Effector memory CD4-positive, alpha-beta T cell (primary cell): ENCODE data around the gene SLC25A11.
A peak's percentile ranks its signal among the peaks of the same experiment; 100 is the strongest.

Source experiments
- DNase-seq, 3 donors: peaks; one replicate each; pipeline ENCODE4 v3.0.0-alpha.2; 2020
- H3K27ac ChIP-seq: 2 replicates; pipeline ENCODE4 v1.7.0; 2013; ENCODE audit warnings: mild to moderate bottlenecking, low read length, moderate library complexity; ENCODE audit not compliant: insufficient read depth, poor library complexity, severe bottlenecking
- H3K27me3 ChIP-seq: replicated peaks from 2 replicates; pipeline ENCODE4 v1.7.0; 2013; ENCODE audit warnings: mild to moderate bottlenecking, low read length; ENCODE audit not compliant: insufficient read depth, control insufficient read depth, poor library complexity, severe bottlenecking
- H3K36me3 ChIP-seq: 2 replicates; pipeline ENCODE4 v1.7.0; 2013; ENCODE audit warnings: mild to moderate bottlenecking, low read length, moderate library complexity; ENCODE audit not compliant: control insufficient read depth, insufficient read depth
- H3K4me1 ChIP-seq: 2 replicates; pipeline ENCODE4 v1.7.0; 2013; ENCODE audit warnings: low read length, mild to moderate bottlenecking; ENCODE audit not compliant: control insufficient read depth, insufficient read depth, poor library complexity, severe bottlenecking
- H3K4me3 ChIP-seq: 2 replicates; pipeline ENCODE4 v1.7.0; 2013; ENCODE audit warnings: low read length, low read depth, mild to moderate bottlenecking; ENCODE audit not compliant: insufficient read depth, poor library complexity, severe bottlenecking
- H3K9me3 ChIP-seq: 2 replicates; pipeline ENCODE4 v1.7.0; 2013; ENCODE audit warnings: mild to moderate bottlenecking, low read length, moderate library complexity; ENCODE audit not compliant: control insufficient read depth

SLC25A11 gene

GRCh38 chr17:4973256-4974114 is 33.6 kb upstream of the SLC25A11 start:
- peaks cover 56% of the 10 kb centered on the region for H3K36me3 ChIP-seq
- H3K4me3 ChIP-seq: no peak overlapping the region
- no peak overlapping the region for H3K27ac ChIP-seq
- H3K27me3 ChIP-seq: no peaks in the 10 kb centered on the region
- H3K4me1 ChIP-seq: peaks cover 18% of the 10 kb centered on the region
- no peaks in the 10 kb centered on the region for H3K9me3 ChIP-seq
- DNase-seq: no peak

DNA sequence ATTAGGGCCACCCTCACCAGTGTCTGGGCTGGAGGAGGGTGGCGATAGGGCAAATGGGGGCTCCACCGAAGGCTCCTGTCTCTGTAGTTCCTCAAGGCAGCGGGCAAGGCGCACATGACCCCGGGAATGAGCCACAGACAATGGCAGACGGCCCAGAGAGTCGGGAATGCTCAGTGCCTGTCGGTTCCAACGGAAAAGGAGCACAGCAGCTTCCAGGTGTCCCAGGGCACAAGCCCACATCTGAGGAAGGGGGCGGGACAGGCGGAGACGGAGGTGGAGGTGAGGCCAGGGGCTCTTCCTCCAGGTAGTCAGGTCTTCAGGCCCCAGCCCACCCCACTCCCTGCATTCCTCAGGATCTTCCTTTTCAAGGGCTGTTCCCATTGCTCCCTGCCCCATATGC is 32.9 kb upstream of the SLC25A11 start:
- no peak overlapping the region for H3K27ac ChIP-seq

DNA sequence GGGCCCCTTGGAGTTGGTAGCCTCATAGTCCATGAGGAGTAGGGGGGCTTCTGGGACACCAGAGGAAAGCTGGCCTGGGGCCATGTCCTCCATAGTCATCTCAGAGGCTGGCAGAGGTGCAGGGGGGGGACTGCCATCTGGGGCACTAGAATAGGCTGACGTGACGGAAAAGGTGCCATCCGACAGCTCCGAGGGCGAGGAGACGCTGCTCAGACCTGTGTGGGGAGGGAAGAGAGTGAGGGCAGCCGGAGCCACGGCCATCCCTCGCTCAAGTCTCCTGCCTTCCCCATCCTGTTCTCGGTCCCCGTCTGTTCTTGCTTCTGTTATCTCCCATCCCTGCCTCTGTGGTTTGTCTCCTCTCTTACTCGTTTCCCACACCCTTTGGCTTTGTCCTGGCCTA is 32.5 kb upstream of the SLC25A11 start:
- Histone ChIP-seq H3K4me3 (no peak overlapping the region), H3K36me3 (peaks cover 44% of the 10 kb centered on the region), H3K27ac (no peak overlapping the region), H3K27me3 (no peaks in the 10 kb centered on the region), H3K4me1 (peaks cover 24% of the 10 kb centered on the region), H3K9me3 (no peaks in the 10 kb centered on the region)
- no peak for DNase-seq

More for the DNA sequence above, 32.9 kb upstream of the SLC25A11 start:
- Histone ChIP-seq H3K4me3 (no peak overlapping the region), H3K36me3 (peaks cover 48% of the 10 kb centered on the region), H3K9me3 (no peaks in the 10 kb centered on the region), H3K27me3 (no peaks in the 10 kb centered on the region), H3K4me1 (peaks cover 24% of the 10 kb centered on the region)
- no peak for DNase-seq

GRCh38 chr17:4971826-4972225 is 32.0 kb upstream of the SLC25A11 start:
- no peaks in the 10 kb centered on the region for H3K9me3 ChIP-seq
- H3K27me3 ChIP-seq: no peaks in the 10 kb centered on the region
- DNase-seq: no peak
- peaks cover 39% of the 10 kb centered on the region for H3K36me3 ChIP-seq
- H3K27ac ChIP-seq: no peak overlapping the region
- no peak overlapping the region for H3K4me3 ChIP-seq
- H3K4me1 ChIP-seq: peaks cover 25% of the 10 kb centered on the region

- Histone ChIP-seq H3K36me3 (peaks cover 30% of the 10 kb centered on the region), H3K9me3 (no peaks in the 10 kb centered on the region), H3K4me1 (peaks cover 28% of the 10 kb centered on the region), H3K4me3 (no peak overlapping the region), H3K27ac (peak overlapping the region; percentile 34), H3K27me3 (no peaks in the 10 kb centered on the region)
- no peak for DNase-seq
These were observed 30.4 kb upstream of the SLC25A11 start for GRCh38 chr17:4970273-4970672.

- H3K4me3 ChIP-seq: no peak overlapping the region
- H3K9me3 ChIP-seq: no peaks in the 10 kb centered on the region
- peak overlapping the region; percentile 89 for H3K27ac ChIP-seq
- DNase-seq: peak in 1 of 3 donors; percentile 29
- H3K27me3 ChIP-seq: no peaks in the 10 kb centered on the region
- H3K4me1 ChIP-seq: peaks cover 28% of the 10 kb centered on the region
- peaks cover 30% of the 10 kb centered on the region for H3K36me3 ChIP-seq
These were observed 29.8 kb upstream of the SLC25A11 start for GRCh38 chr17:4969551-4970173.

DNA sequence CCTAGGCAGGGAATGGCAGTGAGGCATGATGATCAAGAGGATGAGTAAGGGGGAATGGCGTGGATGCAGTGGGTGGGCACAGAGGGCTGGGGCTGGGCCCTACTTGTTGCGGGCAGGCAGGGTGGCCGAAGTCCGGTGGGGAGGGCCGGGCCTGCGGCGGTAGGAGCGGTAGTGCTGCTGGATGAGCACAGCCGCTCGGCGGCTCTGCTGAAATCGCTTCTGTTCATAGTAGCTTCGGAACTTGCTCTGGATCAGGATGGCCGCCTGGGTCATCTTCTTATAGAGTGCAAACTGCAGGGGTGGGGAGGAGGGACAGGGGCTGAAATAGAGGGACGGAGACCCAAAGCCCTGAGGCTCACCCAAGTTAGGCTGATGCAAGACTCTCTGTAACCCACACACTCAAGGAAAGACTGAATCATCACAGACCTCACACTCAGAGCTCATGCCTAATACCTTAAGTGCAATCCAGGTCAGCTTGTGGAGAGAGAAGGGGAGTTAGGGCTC is 29.3 kb upstream of the SLC25A11 start:
- peaks cover 28% of the 10 kb centered on the region for H3K4me1 ChIP-seq
- H3K27me3 ChIP-seq: no peaks in the 10 kb centered on the region
- peak overlapping the region; percentile 92 for H3K4me3 ChIP-seq
- no peaks in the 10 kb centered on the region for H3K9me3 ChIP-seq
- H3K27ac ChIP-seq: peak overlapping the region; percentile 89
- H3K36me3 ChIP-seq: peaks cover 25% of the 10 kb centered on the region
- no peak for DNase-seq

DNA sequence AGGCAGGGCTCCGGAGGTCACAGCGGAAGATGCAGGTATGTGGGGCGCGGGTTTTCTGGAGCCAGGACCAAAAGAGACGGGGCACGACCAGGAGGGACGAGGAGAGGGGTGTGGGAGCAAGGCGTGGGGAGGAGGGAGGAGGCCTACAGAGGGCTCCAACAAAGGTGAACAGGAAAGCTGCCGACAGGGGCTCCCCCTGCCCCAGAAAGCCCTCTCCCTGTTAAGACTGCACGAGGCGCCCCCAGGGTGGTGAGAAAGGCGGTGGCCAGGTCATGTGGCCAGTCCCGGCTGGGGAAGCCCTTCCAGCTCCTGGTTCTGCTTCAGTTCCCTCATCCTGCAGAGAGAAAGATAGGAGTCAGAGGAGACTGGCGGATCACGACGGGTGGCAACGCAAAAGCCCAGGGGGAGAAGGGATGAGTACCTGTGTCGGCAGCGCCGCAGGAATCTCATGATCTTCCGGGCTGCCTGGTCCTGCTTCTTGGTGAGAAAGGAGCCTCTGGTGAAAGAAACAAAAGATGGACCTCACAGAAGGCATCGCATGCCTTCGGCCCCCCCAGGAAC is 28.7 kb upstream of the SLC25A11 start:
- peaks cover 28% of the 10 kb centered on the region for H3K4me1 ChIP-seq

GRCh38 chr17:4967539-4968485 is 28.0 kb upstream of the SLC25A11 start, which contains the start of gene SPAG7:
Gene SPAG7 (minus strand): TSS chr17:4967817. CDS start chr17:4967804, 13 bp downstream.
- H3K27me3 ChIP-seq: no peaks in the 10 kb centered on the region
- peaks cover 12% of the 10 kb centered on the region for H3K36me3 ChIP-seq
- H3K27ac ChIP-seq: peak within 1 kb of the TSS; percentile 89
- H3K9me3 ChIP-seq: no peaks in the 10 kb centered on the region
- DNase-seq: peak; percentile 87 to 90 (median 90)
- H3K4me1 ChIP-seq: peaks cover 28% of the 10 kb centered on the region
- H3K4me3 ChIP-seq: peak within 1 kb of the TSS; percentile 92

More for the DNA sequence above, 28.7 kb upstream of the SLC25A11 start:
- H3K4me3 ChIP-seq: peak overlapping the region; percentile 92
- H3K27ac ChIP-seq: peak overlapping the region; percentile 89
- no peaks in the 10 kb centered on the region for H3K9me3 ChIP-seq
- no peaks in the 10 kb centered on the region for H3K27me3 ChIP-seq
- peaks cover 20% of the 10 kb centered on the region for H3K36me3 ChIP-seq
- no peak for DNase-seq
